Esophagus muscularis mucosa (tissue), 4 donors: ENCODE data around the gene OTP.

Experiments
- EP300 ChIP-seq: sonication (generic); formaldehyde crosslinking; IDR thresholded peaks from one replicate; pipeline ENCODE4 v1.6.1; 2017; ENCODE audit warnings: antibody characterized with exemption
- POLR2A ChIP-seq: fragments of 450-650 bp; IDR thresholded peaks from one replicate; pipeline ENCODE4 v1.6.1; 2017; ENCODE audit warnings: antibody characterized with exemption, moderate library complexity, mild to moderate bottlenecking, low read depth
- TF ChIP-seq, protein P1 (sequence below), 3 experiments: fragments of 200-600 bp in 2 of 3; fragments of 450-650 bp in 1 of 3; sonication (generic) in 2 of 3; IDR thresholded peaks; one replicate each; pipeline ENCODE4 v1.5.1; 2017 to 2019; ENCODE audit warnings: antibody characterized with exemption in 3 of 3, mild to moderate bottlenecking in 2 of 3, moderate library complexity in 1 of 3

DNA sequence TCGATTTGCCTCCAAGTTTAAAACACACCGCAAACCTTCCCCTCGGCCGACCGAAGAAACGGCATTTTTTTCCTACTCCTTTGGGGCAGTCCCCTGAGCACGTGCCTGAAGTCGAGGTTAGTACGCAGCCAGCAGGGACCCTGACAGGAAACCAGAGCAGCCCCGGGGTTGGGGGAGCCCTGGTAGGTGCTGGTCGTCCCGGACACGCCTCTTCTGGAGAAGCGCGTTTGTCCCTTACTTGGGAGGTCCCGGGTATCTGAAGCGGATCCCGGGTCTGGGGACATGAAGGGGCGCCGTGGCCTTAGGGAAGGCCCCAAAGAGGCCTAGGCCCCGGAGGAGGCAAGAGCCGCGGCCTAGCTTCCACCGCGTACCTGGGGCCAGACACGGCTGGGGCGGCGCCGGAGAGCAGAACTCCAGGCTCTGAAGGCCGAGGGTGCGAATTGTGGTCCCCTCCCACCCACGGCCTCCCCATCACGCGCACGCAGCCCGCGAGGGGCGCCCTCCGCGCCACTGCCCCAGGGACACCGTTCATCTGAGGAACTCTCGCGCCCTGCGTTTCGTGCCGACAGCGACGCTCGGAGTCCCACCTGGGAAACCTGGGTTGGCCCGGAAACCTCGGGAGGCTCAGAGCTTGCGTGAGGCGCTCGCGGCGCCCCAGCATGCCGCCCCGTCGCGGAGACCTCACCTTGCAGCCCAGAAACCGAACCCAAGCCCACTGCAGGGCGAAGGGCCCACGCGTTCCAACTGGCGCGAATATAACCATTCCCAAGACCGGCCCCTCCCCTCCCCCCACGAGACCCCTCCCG, 10.4 kb downstream of the OTP start:
- TF ChIP-seq, protein P1, sequence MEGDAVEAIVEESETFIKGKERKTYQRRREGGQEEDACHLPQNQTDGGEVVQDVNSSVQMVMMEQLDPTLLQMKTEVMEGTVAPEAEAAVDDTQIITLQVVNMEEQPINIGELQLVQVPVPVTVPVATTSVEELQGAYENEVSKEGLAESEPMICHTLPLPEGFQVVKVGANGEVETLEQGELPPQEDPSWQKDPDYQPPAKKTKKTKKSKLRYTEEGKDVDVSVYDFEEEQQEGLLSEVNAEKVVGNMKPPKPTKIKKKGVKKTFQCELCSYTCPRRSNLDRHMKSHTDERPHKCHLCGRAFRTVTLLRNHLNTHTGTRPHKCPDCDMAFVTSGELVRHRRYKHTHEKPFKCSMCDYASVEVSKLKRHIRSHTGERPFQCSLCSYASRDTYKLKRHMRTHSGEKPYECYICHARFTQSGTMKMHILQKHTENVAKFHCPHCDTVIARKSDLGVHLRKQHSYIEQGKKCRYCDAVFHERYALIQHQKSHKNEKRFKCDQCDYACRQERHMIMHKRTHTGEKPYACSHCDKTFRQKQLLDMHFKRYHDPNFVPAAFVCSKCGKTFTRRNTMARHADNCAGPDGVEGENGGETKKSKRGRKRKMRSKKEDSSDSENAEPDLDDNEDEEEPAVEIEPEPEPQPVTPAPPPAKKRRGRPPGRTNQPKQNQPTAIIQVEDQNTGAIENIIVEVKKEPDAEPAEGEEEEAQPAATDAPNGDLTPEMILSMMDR (IDR thresholded peaks at IDR 0.05): no peak
- no peak for TF ChIP-seq POLR2A
- TF ChIP-seq EP300: no peak
